ENCODE results near the gene IFITM10.

IFITM10 gene

DNA sequence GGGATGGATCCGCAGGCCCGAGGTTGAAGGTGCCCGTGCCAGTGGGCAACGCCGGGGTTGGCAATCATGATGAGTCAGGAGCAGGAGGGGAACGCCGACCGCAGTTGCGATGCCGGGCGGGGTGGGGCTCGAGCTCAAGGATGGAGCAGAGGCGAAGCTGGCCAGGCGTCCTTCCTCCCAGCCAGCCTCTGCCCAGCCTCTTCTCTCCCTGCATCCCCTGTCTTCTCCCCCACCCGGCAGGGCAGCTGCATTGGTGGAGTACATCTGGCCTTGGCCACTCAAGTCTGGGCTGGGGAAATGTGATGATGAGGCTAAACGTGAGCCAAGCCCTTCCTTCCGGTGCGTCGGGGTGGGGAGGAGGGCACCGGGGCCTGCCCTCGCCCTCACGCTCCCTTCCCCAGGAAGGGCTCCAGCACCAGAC lies 3.9 kb downstream of the IFITM10 start:
- CTCF ChIA-PET: no interaction called here
- POLR2A ChIA-PET: interaction anchor here (1.0 kb wide), 1 partner anchor 16 kb away, joined by 3 read pairs; no protein-coding TSS in a partner anchor
- TF ChIP-seq FOXA1 (IDR thresholded peaks at IDR 0.05): no peak
- TF ChIP-seq CTBP1 (IDR thresholded peaks at IDR 0.05; ENCODE audit: borderline replicate concordance): no peak
- TF ChIP-seq SP1 (IDR thresholded peaks at IDR 0.05): no peak
- TF ChIP-seq FOXM1 (IDR thresholded peaks at IDR 0.05; ENCODE audit: borderline replicate concordance): no peak
- TF ChIP-seq TARDBP (IDR thresholded peaks at IDR 0.05): no peak
- TF ChIP-seq HDGF (IDR thresholded peaks at IDR 0.05; ENCODE audit: borderline replicate concordance): no peak
- TF ChIP-seq, protein P1, sequence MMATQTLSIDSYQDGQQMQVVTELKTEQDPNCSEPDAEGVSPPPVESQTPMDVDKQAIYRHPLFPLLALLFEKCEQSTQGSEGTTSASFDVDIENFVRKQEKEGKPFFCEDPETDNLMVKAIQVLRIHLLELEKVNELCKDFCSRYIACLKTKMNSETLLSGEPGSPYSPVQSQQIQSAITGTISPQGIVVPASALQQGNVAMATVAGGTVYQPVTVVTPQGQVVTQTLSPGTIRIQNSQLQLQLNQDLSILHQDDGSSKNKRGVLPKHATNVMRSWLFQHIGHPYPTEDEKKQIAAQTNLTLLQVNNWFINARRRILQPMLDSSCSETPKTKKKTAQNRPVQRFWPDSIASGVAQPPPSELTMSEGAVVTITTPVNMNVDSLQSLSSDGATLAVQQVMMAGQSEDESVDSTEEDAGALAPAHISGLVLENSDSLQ (IDR thresholded peaks at IDR 0.05): no peak
- TF ChIP-seq L3MBTL2 (conservative IDR thresholded peaks at IDR 0.05): no peak
- no peak for TF ChIP-seq ARNT (IDR thresholded peaks at IDR 0.05)
- no peak for TF ChIP-seq ZNF384 (IDR thresholded peaks at IDR 0.05)
- TF ChIP-seq BHLHE40 (IDR thresholded peaks at IDR 0.05; ENCODE audit: borderline replicate concordance): no peak
- no peak for TF ChIP-seq NFRKB (IDR thresholded peaks at IDR 0.05)
- TF ChIP-seq LEF1 (IDR thresholded peaks at IDR 0.05; ENCODE audit: borderline replicate concordance): no peak
- no peak for DNase-seq (ENCODE audit: extremely low spot score)

DNA sequence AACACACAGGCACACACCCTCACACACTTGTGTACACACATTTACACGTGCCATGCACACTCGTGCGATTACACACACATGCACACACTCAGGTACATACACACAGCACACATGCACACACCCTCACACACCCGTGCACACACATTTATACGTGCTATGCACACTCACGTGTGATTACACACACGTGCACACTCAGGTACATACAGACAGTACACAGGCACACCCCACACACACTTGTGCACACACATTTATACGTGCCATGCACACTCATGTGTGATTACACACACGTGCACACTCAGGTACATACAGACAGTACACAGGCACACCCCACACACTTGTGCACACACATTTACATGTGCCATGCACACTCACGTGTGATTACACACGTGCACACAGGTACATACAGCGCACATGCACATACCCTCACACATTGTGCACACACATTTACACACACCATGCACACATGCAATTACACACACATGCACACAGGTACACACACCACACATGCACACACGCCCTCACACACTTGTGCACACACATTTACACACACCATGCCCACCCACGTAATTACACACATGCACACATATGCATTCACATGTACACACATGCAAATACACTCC lies 4.6 kb downstream of the IFITM10 start:
- ChIA-PET POLR2A (interaction anchor here (1.0 kb wide), 1 partner anchor 17 kb away, joined by 3 read pairs; no protein-coding TSS in a partner anchor), CTCF (no interaction called here)
- TF ChIP-seq SUZ12 (IDR thresholded peaks at IDR 0.05) (no peak), FOXA1 (IDR thresholded peaks at IDR 0.05) (no peak), ARNT (IDR thresholded peaks at IDR 0.05) (no peak), NFRKB (IDR thresholded peaks at IDR 0.05) (no peak), CTBP1 (IDR thresholded peaks at IDR 0.05; ENCODE audit: borderline replicate concordance) (no peak)
- DNase-seq (ENCODE audit: extremely low spot score): no peak

GRCh38 chr11:1744891-1745700 lies 5.3 kb downstream of the IFITM10 start:
- TF ChIP-seq LEF1 (IDR thresholded peaks at IDR 0.05; ENCODE audit: borderline replicate concordance) (no peak), FOXM1 (IDR thresholded peaks at IDR 0.05; ENCODE audit: borderline replicate concordance) (no peak), HDGF (IDR thresholded peaks at IDR 0.05; ENCODE audit: borderline replicate concordance) (no peak), NFRKB (IDR thresholded peaks at IDR 0.05) (no peak), L3MBTL2 (conservative IDR thresholded peaks at IDR 0.05) (no peak), SP1 (IDR thresholded peaks at IDR 0.05) (no peak), ARNT (IDR thresholded peaks at IDR 0.05) (no peak), SUZ12 (IDR thresholded peaks at IDR 0.05) (no peak), FOXK2 (IDR thresholded peaks at IDR 0.05) (no peak), ZNF384 (IDR thresholded peaks at IDR 0.05) (no peak), ELF4 (IDR thresholded peaks at IDR 0.05) (no peak), FOXA1 (IDR thresholded peaks at IDR 0.05) (no peak), CTBP1 (IDR thresholded peaks at IDR 0.05; ENCODE audit: borderline replicate concordance) (no peak), TARDBP (IDR thresholded peaks at IDR 0.05) (no peak)
- TF ChIP-seq, protein P1 (IDR thresholded peaks at IDR 0.05): no peak
- POLR2A ChIA-PET: no interaction called here
- CTCF ChIA-PET: no interaction called here
- no peak for DNase-seq (ENCODE audit: extremely low spot score)

DNA sequence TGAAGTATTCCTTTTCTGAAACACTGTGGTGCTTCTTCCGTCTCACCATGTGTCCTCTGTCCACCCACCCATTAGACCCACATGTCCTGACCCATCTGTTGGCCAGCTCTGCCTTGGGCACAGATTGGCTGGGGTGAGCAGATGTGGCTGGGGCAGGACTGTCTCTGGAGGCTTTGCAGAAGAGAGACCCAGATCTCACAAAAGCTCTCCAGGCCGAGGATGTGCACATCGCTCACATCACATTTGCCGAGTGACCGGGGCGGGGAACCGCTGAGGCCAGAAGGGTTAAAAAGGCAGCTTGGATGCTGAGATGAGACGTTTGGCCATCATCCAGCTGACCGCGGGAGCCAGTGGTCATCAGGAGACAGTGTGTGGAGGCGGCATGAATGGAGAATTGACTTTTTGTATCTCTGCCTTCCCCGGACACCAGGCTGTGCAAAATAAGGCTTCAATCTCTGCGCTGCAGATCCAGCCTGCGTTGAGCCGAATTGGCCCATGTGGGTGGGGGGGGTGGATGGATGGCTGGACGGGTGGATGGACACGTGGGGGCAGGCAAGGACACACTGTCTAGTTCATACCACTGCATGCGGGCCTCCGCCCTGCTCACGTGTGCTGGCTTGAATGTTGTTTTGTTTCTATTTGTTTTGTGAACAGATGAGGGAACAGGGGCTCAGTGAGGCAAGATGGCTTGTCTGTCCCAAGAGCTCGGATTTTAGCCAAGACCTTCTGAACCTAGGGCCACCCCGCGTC lies 6.1 kb downstream of the IFITM10 start:
- ChIA-PET CTCF (no interaction called here), POLR2A (no interaction called here)
- TF ChIP-seq ZNF384 (IDR thresholded peaks at IDR 0.05): no peak
- no peak for TF ChIP-seq L3MBTL2 (conservative IDR thresholded peaks at IDR 0.05)
- TF ChIP-seq ARNT (IDR thresholded peaks at IDR 0.05): no peak
- TF ChIP-seq FOXK2 (IDR thresholded peaks at IDR 0.05): no peak
- TF ChIP-seq BHLHE40 (IDR thresholded peaks at IDR 0.05; ENCODE audit: borderline replicate concordance): no peak
- TF ChIP-seq ELF4 (IDR thresholded peaks at IDR 0.05): no peak
- no peak for TF ChIP-seq HDGF (IDR thresholded peaks at IDR 0.05; ENCODE audit: borderline replicate concordance)
- no peak for TF ChIP-seq FOXA1 (IDR thresholded peaks at IDR 0.05)
- TF ChIP-seq FOXM1 (IDR thresholded peaks at IDR 0.05; ENCODE audit: borderline replicate concordance): no peak
- DNase-seq (ENCODE audit: extremely low spot score): no peak

- TF ChIP-seq FOXK2 (IDR thresholded peaks at IDR 0.05) (no peak), CTBP1 (IDR thresholded peaks at IDR 0.05; ENCODE audit: borderline replicate concordance) (no peak), LEF1 (IDR thresholded peaks at IDR 0.05; ENCODE audit: borderline replicate concordance) (no peak), SUZ12 (IDR thresholded peaks at IDR 0.05) (no peak), BHLHE40 (IDR thresholded peaks at IDR 0.05; ENCODE audit: borderline replicate concordance) (no peak), FOXA1 (IDR thresholded peaks at IDR 0.05) (no peak), SP1 (IDR thresholded peaks at IDR 0.05) (no peak)
- ChIA-PET CTCF (no interaction called here), POLR2A (no interaction called here)
- DNase-seq (ENCODE audit: extremely low spot score): no peak
Measured at GRCh38 chr11:1743585-1744136, 6.7 kb downstream of the IFITM10 start.

All from HEK293T (cell line).